Muscle layer of duodenum (tissue), 2 donors: ENCODE data around the gene PFKL.

Source experiments
- H3K27ac ChIP-seq: one replicate; pipeline ENCODE4 v1.7.0; 2013; ENCODE audit warnings: mild to moderate bottlenecking, low read length
- H3K27me3 ChIP-seq: one replicate; pipeline ENCODE4 v1.7.0; 2013; ENCODE audit warnings: low read depth, mild to moderate bottlenecking, control low read depth, low read length
- H3K36me3 ChIP-seq, 2 donors: one replicate each; pipeline ENCODE4 v1.7.0; 2013; ENCODE audit warnings: low read length in 2 of 2, control low read depth in 1 of 2, mild to moderate bottlenecking in 1 of 2; ENCODE audit not compliant: insufficient read depth in 2 of 2, control insufficient read depth in 1 of 2
- H3K4me1 ChIP-seq, 2 donors: one replicate each; pipeline ENCODE4 v1.7.0; 2013; ENCODE audit warnings: low read length in 2 of 2, mild to moderate bottlenecking in 2 of 2, control low read depth in 1 of 2, moderate library complexity in 1 of 2; ENCODE audit not compliant: insufficient read depth in 2 of 2, control insufficient read depth in 1 of 2
- H3K4me3 ChIP-seq, 2 donors: one replicate each; pipeline ENCODE4 v1.7.0; 2013; ENCODE audit warnings: low read length in 2 of 2, low read depth in 1 of 2, mild to moderate bottlenecking in 1 of 2
- H3K9me3 ChIP-seq, 2 donors: one replicate each; pipeline ENCODE4 v1.7.0; 2013; ENCODE audit warnings: low read length in 2 of 2, control low read depth in 1 of 2, mild to moderate bottlenecking in 1 of 2; ENCODE audit not compliant: control insufficient read depth in 1 of 2
- donor health status: healthy.

The PFKL gene

GRCh38 chr21:44326716-44327602 is 27.1 kb downstream of the PFKL start:
- H3K4me1 ChIP-seq = no peaks in the 10 kb centered on the region

GRCh38 chr21:44327603-44327974 is 27.7 kb downstream of the PFKL start:
- Histone ChIP-seq H3K9me3 (no peaks in the 10 kb centered on the region), H3K4me1 (no peaks in the 10 kb centered on the region), H3K27ac (no peak overlapping the region), H3K36me3 (peaks cover 9 to 51% of the 10 kb centered on the region in 2 donors), H3K27me3 (no peaks in the 10 kb centered on the region), H3K4me3 (no peak overlapping the region)

More at GRCh38 chr21:44326716-44327602, 27.1 kb downstream of the PFKL start:
- Histone ChIP-seq H3K27me3 (no peaks in the 10 kb centered on the region), H3K9me3 (no peaks in the 10 kb centered on the region), H3K36me3 (peaks cover 13 to 56% of the 10 kb centered on the region in 2 donors), H3K27ac (no peak overlapping the region), H3K4me3 (no peak overlapping the region)

- Histone ChIP-seq H3K27me3 (no peaks in the 10 kb centered on the region), H3K4me1 (no peaks in the 10 kb centered on the region), H3K27ac (no peak overlapping the region), H3K4me3 (no peak overlapping the region), H3K9me3 (no peaks in the 10 kb centered on the region), H3K36me3 (peaks cover 9 to 43% of the 10 kb centered on the region in 2 donors)
Measured at GRCh38 chr21:44328242-44328895, 28.5 kb downstream of the PFKL start.

- Histone ChIP-seq H3K9me3 (no peaks in the 10 kb centered on the region), H3K36me3 (peaks cover 9 to 34% of the 10 kb centered on the region in 2 donors), H3K27me3 (no peaks in the 10 kb centered on the region), H3K4me3 (no peak overlapping the region), H3K4me1 (no peaks in the 10 kb centered on the region), H3K27ac (no peak overlapping the region)
Measured at GRCh38 chr21:44329086-44329889, 29.4 kb downstream of the PFKL start.

GRCh38 chr21:44329971-44330681 is 30.3 kb downstream of the PFKL start:
- Histone ChIP-seq H3K9me3 (no peaks in the 10 kb centered on the region), H3K27ac (no peak overlapping the region), H3K4me1 (no peaks in the 10 kb centered on the region), H3K27me3 (no peaks in the 10 kb centered on the region), H3K4me3 (no peak overlapping the region), H3K36me3 (peaks cover 9 to 29% of the 10 kb centered on the region in 2 donors)

- no peak overlapping the region for H3K27ac ChIP-seq
- peaks cover 9 to 29% of the 10 kb centered on the region in 2 donors for H3K36me3 ChIP-seq
- H3K9me3 ChIP-seq = no peaks in the 10 kb centered on the region
- H3K27me3 ChIP-seq = no peaks in the 10 kb centered on the region
- no peak overlapping the region for H3K4me3 ChIP-seq
- H3K4me1 ChIP-seq = no peaks in the 10 kb centered on the region
Measured at GRCh38 chr21:44330698-44331097, 30.8 kb downstream of the PFKL start.

- Histone ChIP-seq H3K4me1 (no peaks in the 10 kb centered on the region), H3K27me3 (no peaks in the 10 kb centered on the region), H3K9me3 (no peaks in the 10 kb centered on the region), H3K27ac (no peak overlapping the region), H3K36me3 (peaks cover 10 to 30% of the 10 kb centered on the region in 2 donors), H3K4me3 (no peak overlapping the region)
Measured at GRCh38 chr21:44331209-44331608, 31.4 kb downstream of the PFKL start.

GRCh38 chr21:44331650-44332307 is 31.9 kb downstream of the PFKL start:
- Histone ChIP-seq H3K36me3 (peaks cover 13 to 31% of the 10 kb centered on the region in 2 donors), H3K4me3 (no peak overlapping the region), H3K4me1 (no peaks in the 10 kb centered on the region), H3K27me3 (no peaks in the 10 kb centered on the region), H3K27ac (no peak overlapping the region), H3K9me3 (no peaks in the 10 kb centered on the region)

GRCh38 chr21:44332383-44332782 is 32.5 kb downstream of the PFKL start:
- Histone ChIP-seq H3K27ac (no peak overlapping the region), H3K4me3 (no peak overlapping the region), H3K9me3 (no peaks in the 10 kb centered on the region), H3K4me1 (no peaks in the 10 kb centered on the region), H3K36me3 (peaks cover 10 to 27% of the 10 kb centered on the region in 2 donors), H3K27me3 (no peaks in the 10 kb centered on the region)

GRCh38 chr21:44332965-44333364 is 33.1 kb downstream of the PFKL start:
- H3K27ac ChIP-seq = no peak overlapping the region
- no peaks in the 10 kb centered on the region for H3K27me3 ChIP-seq
- no peak overlapping the region for H3K4me3 ChIP-seq

More at GRCh38 chr21:44332965-44333364, 33.1 kb downstream of the PFKL start:
- no peaks in the 10 kb centered on the region for H3K4me1 ChIP-seq
- peaks cover 7 to 27% of the 10 kb centered on the region in 2 donors for H3K36me3 ChIP-seq
- no peaks in the 10 kb centered on the region for H3K9me3 ChIP-seq
